GM12878 (cell line): Measurements from ENCODE around the gene TRIM62. TPM values are rescaled to one million over a fixed set of nuclear protein-coding genes. Genes with fewer than 3 reads are reported as not detected.

Source experiments
- ATAC-seq: fragments of 200-7000 bp; cut with Tn5 transposase; 3 replicates; pipeline ENCODE4 v1.9.1; 2020; ENCODE audit warnings: mild to moderate bottlenecking, moderate library complexity
- BruUV-seq: library from RNA; stranded (reverse); fragments of 400-500 nt; replicated peaks from 2 replicates; lab custom pipeline; 2021; lab: Mats Ljungman, UMichigan
- CTCF ChIA-PET: fragments of 300-600 bp; sonication (Branson Sonifier 250); formaldehyde crosslinking; extraction: SDS; loops from one replicate; lab custom pipeline; 2021; ENCODE audit warnings: inconsistent platforms; lab: Yijun Ruan, JAX
- POLR2A ChIA-PET: fragments of 350-600 bp; formaldehyde crosslinking; extraction: SDS; loops from one replicate; lab custom pipeline; 2021; ENCODE audit warnings: inconsistent platforms; lab: Charles Lee
- RAD21 ChIA-PET: fragments of 300-600 bp; sonication (Branson Sonifier 250); formaldehyde crosslinking; loops from one replicate; lab custom pipeline; 2023; ENCODE audit warnings: antibody characterized with exemption; ENCODE audit not compliant: unreplicated experiment; lab: Charles Lee
- SMC1A ChIA-PET: fragments of 300-600 bp; sonication (Branson Sonifier 250); formaldehyde crosslinking; loops from one replicate; lab custom pipeline; 2023; ENCODE audit not compliant: unreplicated experiment, uncharacterized antibody; lab: Charles Lee
- DNase-seq: peaks from one replicate; pipeline ENCODE4 v3.0.0-alpha.2; 2011; ENCODE audit warnings: low read depth, low spot score
- FAIRE-seq: peaks from 3 replicates; lab custom pipeline; 2011; peaks lifted over from hg19 to GRCh38; lab: Jason Lieb, UNC
- H2AFZ ChIP-seq: 2 replicates; pipeline ENCODE4 v1.6.0; 2011; ENCODE audit warnings: low read depth, low read length, control low read depth; ENCODE audit not compliant: control insufficient read depth
- H3K27ac ChIP-seq: 2 replicates; pipeline ENCODE4 v1.5.1; 2011; ENCODE audit warnings: control low read depth; ENCODE audit not compliant: control insufficient read depth, insufficient read depth
- H3K27me3 ChIP-seq, 2 experiments: replicated peaks in 1 of 2; 2 replicates each; pipeline versions ENCODE4 v1.6.0 to v1.6.1; 2011; ENCODE audit warnings: low read length in 1 of 2; ENCODE audit not compliant: control insufficient read depth in 2 of 2, insufficient read depth in 2 of 2
- H3K36me3 ChIP-seq, 2 experiments: 2 replicates each; pipeline ENCODE4 v1.5.1; 2011; ENCODE audit warnings: low read length in 1 of 2; ENCODE audit not compliant: control insufficient read depth in 2 of 2, insufficient read depth in 2 of 2
- H3K4me1 ChIP-seq: 2 replicates; pipeline ENCODE4 v1.6.1; 2011; ENCODE audit warnings: mild to moderate bottlenecking, low read length, moderate library complexity, mixed read lengths; ENCODE audit not compliant: control insufficient read depth, insufficient read depth
- H3K4me2 ChIP-seq: 2 replicates; pipeline ENCODE4 v1.6.0; 2011; ENCODE audit warnings: control low read depth; ENCODE audit not compliant: control insufficient read depth, insufficient read depth
- H3K4me3 ChIP-seq: fragments of 200-600 bp; sonication (generic); 2 replicates; pipeline ENCODE4 v1.5.1; 2016
- H3K79me2 ChIP-seq: 2 replicates; pipeline ENCODE4 v1.6.0; 2011; ENCODE audit warnings: low read length; ENCODE audit not compliant: control insufficient read depth, insufficient read depth
- H3K9ac ChIP-seq: 2 replicates; pipeline ENCODE4 v1.8.0; 2011; ENCODE audit warnings: low read length, control low read depth, mixed read lengths; ENCODE audit not compliant: control insufficient read depth, insufficient read depth
- H3K9me3 ChIP-seq: replicated peaks from 3 replicates; pipeline ENCODE4 v1.5.1; 2011; ENCODE audit warnings: mild to moderate bottlenecking, low read length; ENCODE audit not compliant: control insufficient read depth, insufficient read depth
- H4K20me1 ChIP-seq: 2 replicates; pipeline ENCODE4 v1.6.0; 2011; ENCODE audit not compliant: control insufficient read depth, insufficient read depth
- CBX3 ChIP-seq: fragments of 200-600 bp; sonication (generic); IDR thresholded peaks from 2 replicates; pipeline ENCODE4 v1.6.1; 2016; ENCODE audit warnings: low read depth, borderline replicate concordance
- ETV6 ChIP-seq, 2 experiments: fragments of 450-650 bp in 1 of 2; IDR thresholded peaks in 1 of 2; conservative IDR thresholded peaks in 1 of 2; 2 replicates each; pipeline ENCODE4 v1.6.1; 2014; ENCODE audit warnings: antibody characterized with exemption in 1 of 2, borderline replicate concordance in 1 of 2, low read depth in 1 of 2, mild to moderate bottlenecking in 1 of 2, moderate library complexity in 1 of 2
- FOS ChIP-seq: IDR thresholded peaks from 3 replicates; pipeline ENCODE4 v1.6.1; 2011; ENCODE audit warnings: borderline replicate concordance; ENCODE audit not compliant: insufficient read length; ENCODE audit errors: extremely low read depth
- GABPA ChIP-seq: IDR thresholded peaks from 2 replicates; pipeline ENCODE4 v1.6.1; 2014; ENCODE audit warnings: antibody characterized with exemption, low read depth, mild to moderate bottlenecking, inconsistent platforms
- KLF5 ChIP-seq: fragments of 450-650 bp; IDR thresholded peaks from 2 replicates; pipeline ENCODE4 v1.6.1; 2014; ENCODE audit warnings: mild to moderate bottlenecking; ENCODE audit not compliant: partially characterized antibody
- NR2C1 ChIP-seq: fragments of 450-650 bp; IDR thresholded peaks from 2 replicates; pipeline ENCODE4 v1.6.1; 2017; ENCODE audit warnings: antibody characterized with exemption, mild to moderate bottlenecking, moderate library complexity
- RCOR1 ChIP-seq: conservative IDR thresholded peaks from 2 replicates; pipeline ENCODE4 v1.6.1; 2012; ENCODE audit warnings: low read depth, low read length, improper control_type of control experiment
- SPI1 ChIP-seq: IDR thresholded peaks from 2 replicates; pipeline ENCODE4 v1.6.1; 2011; ENCODE audit warnings: low read depth, mild to moderate bottlenecking, low read length, moderate library complexity, borderline replicate concordance; ENCODE audit not compliant: insufficient read depth
- TCF3 ChIP-seq: IDR thresholded peaks from 2 replicates; pipeline ENCODE4 v1.6.1; 2012; ENCODE audit warnings: low read depth, mild to moderate bottlenecking, low read length, borderline replicate concordance; ENCODE audit not compliant: insufficient read depth
- YY1 ChIP-seq: IDR thresholded peaks from 2 replicates; pipeline ENCODE4 v1.6.1; 2011; ENCODE audit warnings: low read depth, mild to moderate bottlenecking, low read length
- WGBS: methylation state at CpG from one replicate; pipeline ENCODE4 v1.1.6; 2016; ENCODE audit warnings: low lambda C conversion rate; ENCODE audit not compliant: insufficient replicate concordance, insufficient coverage; ENCODE audit errors: missing lambda C conversion rate; 5-methylcytosine and 5-hydroxymethylcytosine counted together
- in situ Hi-C: fragments of 300-500 bp; cut with MboI; formaldehyde crosslinking; loops from 9 replicates; pipeline ENCODE4 v1.14.3; 2018; ENCODE audit warnings: mixed read lengths
- intact Hi-C: fragments of 100-400 bp; cut with micrococcal nuclease; formaldehyde crosslinking; loops from one replicate; pipeline ENCODE4 v1.14.2; 2022; ENCODE audit not compliant: unreplicated experiment
- polyA plus RNA-seq, 11 experiments: library from polyadenylated mRNA; depleted of rRNA in 4 of 11; unstranded in 6 of 11; stranded (reverse) in 5 of 11; fragments of >200 nt; fragmentation: Nextera tagmentation in 4 of 11; fragmentation: Illumina TruSeq in 1 of 11; extraction: Ambion mirVana in 4 of 11; extraction: Trizol in 1 of 11; gene quantifications; 1 replicate in 1 of 11; 2 replicates in 10 of 11; pipeline versions ENCODE4 v1.2.1 to v1.2.3, GENCODE V29; 2011 to 2016; ENCODE audit warnings: inconsistent platforms in 2 of 11, missing spikeins in 2 of 11, low read depth in 1 of 11
- total RNA-seq, 4 experiments: library from RNA; depleted of rRNA in 3 of 4; stranded (reverse); fragments of >200 nt in 3 of 4; fragmentation: Illumina TruSeq in 1 of 4; extraction: Trizol in 1 of 4; gene quantifications; 2 replicates each; pipeline versions ENCODE4 v1.2.1 to v1.2.3, GENCODE V29; 2013 to 2021
- TF ChIP-seq, protein P1 (sequence below): IDR thresholded peaks from 2 replicates; pipeline ENCODE4 v1.6.1; 2011; ENCODE audit warnings: low read depth, mild to moderate bottlenecking, low read length, moderate library complexity, borderline replicate concordance; ENCODE audit errors: extremely low read depth
- TF ChIP-seq, protein P2 (sequence below): IDR thresholded peaks from 2 replicates; pipeline ENCODE4 v1.6.1; 2012; ENCODE audit warnings: low read depth, low read length, improper control_type of control experiment
- TF ChIP-seq, protein P3 (sequence below): IDR thresholded peaks from 2 replicates; pipeline ENCODE4 v1.6.1; 2012; ENCODE audit warnings: low read depth, low read length, improper control_type of control experiment

Gene TRIM62
- total and polyA plus RNA-seq, 10 of the 15 experiments (the other 5 are each of a cell fraction or from before 2014, with no cell fraction given), result 0.52 to 4.2 (median 1.9) TPM

DNA sequence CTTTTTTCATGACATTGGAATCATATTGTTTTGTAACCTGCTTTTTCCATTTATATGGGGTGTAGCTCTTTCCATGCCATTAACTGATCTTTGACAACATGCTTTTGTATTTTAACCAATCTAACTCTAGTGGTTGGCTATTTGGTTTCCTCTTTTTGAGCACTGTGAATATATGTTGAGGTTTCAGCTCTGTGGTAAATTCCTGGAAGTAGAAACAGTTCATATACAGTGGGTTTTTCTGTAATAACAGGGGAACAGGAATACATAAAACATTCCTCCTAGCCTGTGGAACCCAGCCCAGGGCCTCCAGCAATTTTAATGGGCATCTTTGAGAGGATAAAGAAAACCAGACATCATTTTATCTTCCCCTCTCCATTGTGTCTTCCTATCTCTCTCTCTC is 83.5 kb downstream of the TRIM62 start:
- H3K27ac ChIP-seq, result no peak overlapping the region

DNA sequence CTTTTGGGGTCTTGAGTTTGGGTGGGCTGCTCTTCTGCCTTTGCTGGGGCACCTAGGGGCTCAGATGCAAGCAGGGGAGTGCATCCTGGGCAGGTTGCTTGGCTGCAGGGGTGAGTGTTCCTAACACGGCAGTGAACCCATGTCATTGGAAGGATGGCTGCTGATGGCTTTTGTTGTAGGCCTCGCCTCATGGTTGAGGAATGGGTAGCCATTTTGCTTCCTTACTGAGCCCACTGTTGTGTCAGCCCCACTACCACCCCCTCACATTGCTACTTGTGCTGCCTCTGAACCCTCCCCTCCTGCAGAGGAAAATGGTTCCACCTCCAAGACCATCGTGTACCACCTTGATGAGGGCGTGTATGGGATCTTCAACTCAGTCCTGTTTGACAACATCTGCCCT is 84.1 kb downstream of the TRIM62 start:
- no peaks in the 10 kb centered on the region for H3K27me3 ChIP-seq
- peaks cover 6% of the 10 kb centered on the region; the same call in 1 of the 2 replicates for H3K4me1 ChIP-seq
- H4K20me1 ChIP-seq, result no peaks in the 10 kb centered on the region
- SMC1A ChIA-PET, result no interaction called here
- in situ Hi-C loops (no loop called here), intact Hi-C loops (loop anchor here (2.0 to 10.0 kb wide), 2 partner anchors 29 to 517 kb away; no protein-coding TSS in a partner anchor)
- H3K79me2 ChIP-seq, result no peaks in the 10 kb centered on the region
- H3K9me3 ChIP-seq, result no peaks in the 10 kb centered on the region
- RAD21 ChIA-PET, result interaction anchor here (2.4 kb wide), 1 partner anchor 11 kb away, joined by 7 read pairs; no protein-coding TSS in a partner anchor
- FAIRE-seq (no peak), DNase-seq (no peak), ATAC-seq (no peak)
- no peaks in the 10 kb centered on the region for H3K36me3 ChIP-seq
- no peak overlapping the region for H3K4me2 ChIP-seq
- BruUV-seq, result no TSS peak
- no peak overlapping the region for H2AFZ ChIP-seq
- POLR2A ChIA-PET, result interaction anchor here (0.6 kb wide), 1 partner anchor 252 kb away, joined by 8 read pairs; no protein-coding TSS in a partner anchor
- CTCF ChIA-PET, result interaction anchor here (0.6 to 2.0 kb wide), 4 partner anchors 10 to 266 kb away, joined by 3 to 5 read pairs (median 3); no protein-coding TSS in a partner anchor
- 89% methylated on average over 4 of the region's 4 CpGs for WGBS
- no peak overlapping the region for H3K4me3 ChIP-seq
- H3K9ac ChIP-seq, result no peak overlapping the region
- H3K27ac ChIP-seq, result no peak overlapping the region
- TF ChIP-seq CBX3 (no peak), ETV6 (conservative IDR thresholded peaks at IDR 0.05 in 1 of 2, IDR thresholded peaks at IDR 0.05 in 1 of 2; ENCODE audit: borderline replicate concordance in 1 of 2, low read depth in 1 of 2) (no peak), TCF3 (no peak), GABPA (no peak), RCOR1 (no peak), NR2C1 (no peak)
- TF ChIP-seq, protein P1, sequence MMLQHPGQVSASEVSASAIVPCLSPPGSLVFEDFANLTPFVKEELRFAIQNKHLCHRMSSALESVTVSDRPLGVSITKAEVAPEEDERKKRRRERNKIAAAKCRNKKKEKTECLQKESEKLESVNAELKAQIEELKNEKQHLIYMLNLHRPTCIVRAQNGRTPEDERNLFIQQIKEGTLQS, result no peak
- TF ChIP-seq, protein P2, sequence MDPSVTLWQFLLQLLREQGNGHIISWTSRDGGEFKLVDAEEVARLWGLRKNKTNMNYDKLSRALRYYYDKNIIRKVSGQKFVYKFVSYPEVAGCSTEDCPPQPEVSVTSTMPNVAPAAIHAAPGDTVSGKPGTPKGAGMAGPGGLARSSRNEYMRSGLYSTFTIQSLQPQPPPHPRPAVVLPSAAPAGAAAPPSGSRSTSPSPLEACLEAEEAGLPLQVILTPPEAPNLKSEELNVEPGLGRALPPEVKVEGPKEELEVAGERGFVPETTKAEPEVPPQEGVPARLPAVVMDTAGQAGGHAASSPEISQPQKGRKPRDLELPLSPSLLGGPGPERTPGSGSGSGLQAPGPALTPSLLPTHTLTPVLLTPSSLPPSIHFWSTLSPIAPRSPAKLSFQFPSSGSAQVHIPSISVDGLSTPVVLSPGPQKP, result no peak

More for the DNA sequence above, 83.5 kb downstream of the TRIM62 start:
- Histone ChIP-seq H4K20me1 (no peaks in the 10 kb centered on the region), H3K27me3 (no peaks in the 10 kb centered on the region), H3K4me3 (no peak overlapping the region), H2AFZ (no peak overlapping the region), H3K9ac (no peak overlapping the region), H3K4me1 (peaks cover 6% of the 10 kb centered on the region; the same call in 1 of the 2 replicates), H3K9me3 (no peaks in the 10 kb centered on the region), H3K36me3 (no peaks in the 10 kb centered on the region), H3K79me2 (no peaks in the 10 kb centered on the region), H3K4me2 (no peak overlapping the region)
- DNase-seq (no peak), ATAC-seq (no peak), FAIRE-seq (no peak)
- ChIA-PET CTCF (interaction anchor here (1.0 to 2.0 kb wide), 3 partner anchors 10 to 265 kb away, joined by 3 to 5 read pairs (median 3); no protein-coding TSS in a partner anchor), RAD21 (no interaction called here), SMC1A (interaction anchor here (1.0 kb wide), 1 partner anchor 10 kb away, joined by 3 read pairs; no protein-coding TSS in a partner anchor), POLR2A (interaction anchor here (0.6 kb wide), 1 partner anchor 251 kb away, joined by 8 read pairs; no protein-coding TSS in a partner anchor)
- intact Hi-C loops, result loop anchor here (2.0 to 10.0 kb wide), 2 partner anchors 28 to 516 kb away; no protein-coding TSS in a partner anchor
- TF ChIP-seq YY1, result no peak
- TF ChIP-seq, protein P3, sequence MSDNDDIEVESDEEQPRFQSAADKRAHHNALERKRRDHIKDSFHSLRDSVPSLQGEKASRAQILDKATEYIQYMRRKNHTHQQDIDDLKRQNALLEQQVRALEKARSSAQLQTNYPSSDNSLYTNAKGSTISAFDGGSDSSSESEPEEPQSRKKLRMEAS, result no peak
- TF ChIP-seq SPI1, result peak; percentile 8; the same call in 1 of the 2 replicates
- TF ChIP-seq KLF5, result no peak
- TF ChIP-seq FOS, result no peak
- in situ Hi-C loops, result no loop called here
- BruUV-seq, result no TSS peak
